PC-3 (cell line): Measurements from ENCODE around the gene TFEB. TPM values are rescaled to one million over a fixed set of nuclear protein-coding genes. Genes with fewer than 3 reads are reported as not detected.

Source experiments
- ATAC-seq: fragments of 200-7000 bp; cut with Tn5 transposase; 2 replicates; pipeline ENCODE4 v1.9.1; 2020; ENCODE audit warnings: mild to moderate bottlenecking, moderate library complexity
- BruUV-seq: library from RNA; stranded (reverse); fragments of 400-500 nt; replicated peaks from 2 replicates; lab custom pipeline; 2021; lab: Mats Ljungman, UMichigan
- CTCF ChIA-PET: fragments of 300-600 bp; sonication (Branson Sonifier 250); formaldehyde crosslinking; loops from one replicate; lab custom pipeline; 2022; ENCODE audit warnings: antibody characterized with exemption; lab: Charles Lee
- POLR2A ChIA-PET: fragments of 300-600 bp; sonication (Branson Sonifier 250); formaldehyde crosslinking; loops from one replicate; lab custom pipeline; 2022; ENCODE audit warnings: antibody characterized with exemption; ENCODE audit not compliant: unreplicated experiment; lab: Charles Lee
- DNase-seq: peaks from one replicate; pipeline ENCODE4 v3.0.0-alpha.2; 2015
- H2AFZ ChIP-seq: fragments of 300-600 bp; sonication (generic); 2 replicates; pipeline ENCODE4 v1.6.0; 2016; ENCODE audit warnings: antibody characterized with exemption, low read length
- H3F3A ChIP-seq: fragments of 300-600 bp; sonication (generic); one replicate; pipeline ENCODE4 v1.6.0; 2017; ENCODE audit warnings: antibody characterized with exemption, low read length, control low read depth, mild to moderate bottlenecking; ENCODE audit not compliant: unreplicated experiment
- H3K27ac ChIP-seq: fragments of 300-600 bp; sonication (generic); 2 replicates; pipeline ENCODE4 v1.5.1; 2016; ENCODE audit warnings: mild to moderate bottlenecking, low read length
- H3K27me3 ChIP-seq: fragments of 300-600 bp; sonication (generic); 2 replicates; pipeline ENCODE4 v1.6.1; 2016; ENCODE audit warnings: low read length, mixed read lengths
- H3K36me3 ChIP-seq: fragments of 300-600 bp; sonication (generic); 2 replicates; pipeline ENCODE4 v1.6.1; 2016; ENCODE audit warnings: low read depth, mixed run types, low read length, mixed read lengths
- H3K4me1 ChIP-seq: fragments of 300-600 bp; sonication (generic); 2 replicates; pipeline ENCODE4 v1.5.1; 2016; ENCODE audit warnings: low read length; ENCODE audit not compliant: insufficient read depth
- H3K4me2 ChIP-seq: fragments of 300-600 bp; sonication (generic); 2 replicates; pipeline ENCODE4 v1.6.0; 2016; ENCODE audit warnings: low read length
- H3K4me3 ChIP-seq: fragments of 300-600 bp; sonication (generic); 2 replicates; pipeline ENCODE4 v1.5.1; 2016; ENCODE audit warnings: mild to moderate bottlenecking, low read length, mixed read lengths
- H3K79me2 ChIP-seq: fragments of 300-600 bp; sonication (generic); 2 replicates; pipeline ENCODE4 v1.6.1; 2017; ENCODE audit warnings: low read length, mixed read lengths
- H3K9ac ChIP-seq: fragments of 300-600 bp; sonication (generic); 2 replicates; pipeline ENCODE4 v1.6.0; 2016; ENCODE audit warnings: mild to moderate bottlenecking, low read length
- H3K9me2 ChIP-seq: fragments of 300-600 bp; sonication (generic); replicated peaks from 2 replicates; pipeline ENCODE4 v1.6.1; 2016; ENCODE audit warnings: mixed run types, low read length, mixed read lengths
- H3K9me3 ChIP-seq: fragments of 300-600 bp; sonication (generic); 2 replicates; pipeline ENCODE4 v1.6.1; 2016; ENCODE audit warnings: low read length, mixed read lengths
- H4K20me1 ChIP-seq: fragments of 300-600 bp; sonication (generic); 2 replicates; pipeline ENCODE4 v1.6.1; 2016; ENCODE audit warnings: low read length, mixed read lengths
- CTCF ChIP-seq: fragments of 300-600 bp; sonication (generic); conservative IDR thresholded peaks from 2 replicates; pipeline ENCODE4 v1.5.1; 2017; ENCODE audit warnings: antibody characterized with exemption, low read depth, mild to moderate bottlenecking, low read length
- EZH2 ChIP-seq: fragments of 300-600 bp; sonication (generic); IDR thresholded peaks from one replicate; pipeline ENCODE4 v1.6.1; 2017; ENCODE audit warnings: antibody characterized with exemption, mild to moderate bottlenecking, low read length; ENCODE audit not compliant: unreplicated experiment
- EZH2phosphoT487 ChIP-seq: fragments of 300-600 bp; sonication (generic); IDR thresholded peaks from 2 replicates; pipeline ENCODE4 v1.6.1; 2018; ENCODE audit warnings: mild to moderate bottlenecking, antibody characterized with exemption, low read length, borderline replicate concordance
- intact Hi-C: fragments of 100-400 bp; cut with micrococcal nuclease; formaldehyde crosslinking; loops from 2 replicates; pipeline ENCODE4 v1.9.0; 2023
- total RNA-seq: library from RNA; depleted of rRNA; stranded (reverse); fragments of >200 nt; gene quantifications from 2 replicates; pipeline ENCODE4 v1.2.3, GENCODE V29; 2014

The TFEB gene
- total RNA-seq, 1 experiment from 2014 or later: 4.2 TPM

- TF ChIP-seq CTCF: no peak
- TF ChIP-seq EZH2: no peak
- TF ChIP-seq EZH2phosphoT487: no peak
- Histone ChIP-seq H3K4me2 (no peak overlapping the region), H2AFZ (no peak overlapping the region), H3K4me3 (no peak overlapping the region), H4K20me1 (no peaks in the 10 kb centered on the region), H3K9me2 (no peaks in the 10 kb centered on the region), H3K9me3 (no peaks in the 10 kb centered on the region), H3F3A (no peaks in the 10 kb centered on the region), H3K36me3 (no peaks in the 10 kb centered on the region), H3K4me1 (peaks cover 8% of the 10 kb centered on the region), H3K27me3 (no peaks in the 10 kb centered on the region), H3K27ac (no peak overlapping the region), H3K9ac (no peak overlapping the region), H3K79me2 (no peaks in the 10 kb centered on the region)
- no TSS peak for BruUV-seq
- DNase-seq (no peak), ATAC-seq (no peak)
- intact Hi-C loops: no loop called here
- POLR2A ChIA-PET: no interaction called here
- CTCF ChIA-PET: no interaction called here
These were observed 44.7 kb downstream of the TFEB start for GRCh38 chr6:41690541-41691330.

GRCh38 chr6:41689171-41690008, 46.0 kb downstream of the TFEB start:
- Histone ChIP-seq H3K4me1 (peaks cover 8% of the 10 kb centered on the region), H3K27ac (no peak overlapping the region), H3K36me3 (no peaks in the 10 kb centered on the region), H3K27me3 (no peaks in the 10 kb centered on the region), H3K9me3 (no peaks in the 10 kb centered on the region), H4K20me1 (no peaks in the 10 kb centered on the region), H3K4me3 (no peak overlapping the region), H3K9ac (no peak overlapping the region), H3K9me2 (no peaks in the 10 kb centered on the region), H3K4me2 (no peak overlapping the region), H2AFZ (no peak overlapping the region), H3F3A (no peaks in the 10 kb centered on the region), H3K79me2 (no peaks in the 10 kb centered on the region)
- POLR2A ChIA-PET: no interaction called here
- CTCF ChIA-PET: no interaction called here
- no peak for TF ChIP-seq EZH2
- TF ChIP-seq EZH2phosphoT487: no peak
- DNase-seq: peak; percentile 34
- intact Hi-C loops: no loop called here
- no TSS peak for BruUV-seq
- ATAC-seq: peak; percentile 73

GRCh38 chr6:41688256-41688965, 47.0 kb downstream of the TFEB start:
- no peak overlapping the region for H3K4me2 ChIP-seq
- DNase-seq (no peak), ATAC-seq (no peak)
- BruUV-seq: no TSS peak
- no peaks in the 10 kb centered on the region for H3K36me3 ChIP-seq
- POLR2A ChIA-PET: no interaction called here
- H3K9ac ChIP-seq: no peak overlapping the region
- H3F3A ChIP-seq: no peaks in the 10 kb centered on the region
- no peaks in the 10 kb centered on the region for H3K9me3 ChIP-seq
- CTCF ChIA-PET: no interaction called here
- H3K4me1 ChIP-seq: peaks cover 8% of the 10 kb centered on the region
- H3K27ac ChIP-seq: no peak overlapping the region
- H3K9me2 ChIP-seq: no peaks in the 10 kb centered on the region
- H3K4me3 ChIP-seq: no peak overlapping the region
- H4K20me1 ChIP-seq: no peaks in the 10 kb centered on the region
- H3K27me3 ChIP-seq: no peaks in the 10 kb centered on the region
- intact Hi-C loops: no loop called here
- TF ChIP-seq EZH2phosphoT487 (no peak), CTCF (no peak), EZH2 (no peak)
- no peaks in the 10 kb centered on the region for H3K79me2 ChIP-seq
- no peak overlapping the region for H2AFZ ChIP-seq
